Activated CD8-positive, alpha-beta T cell treated with anti-CD3 and anti-CD28 coated beads for 36 hours (primary cell): Measurements from ENCODE around the gene HMOX2. TPM values are rescaled to one million over a fixed set of nuclear protein-coding genes. Genes with fewer than 3 reads are reported as not detected.

Experiments used
- ATAC-seq: fragments of 200-7000 bp; cut with Tn5 transposase; one replicate; pipeline ENCODE4 v1.10.0; 2021; ENCODE audit warnings: mild to moderate bottlenecking, moderate library complexity
- CTCF ChIA-PET: fragments of 350-600 bp; sonication (Branson Sonifier 250); formaldehyde crosslinking; loops from one replicate; lab custom pipeline; 2021; ENCODE audit warnings: antibody characterized with exemption; lab: Charles Lee
- POLR2A ChIA-PET: fragments of 350-600 bp; sonication (Branson Sonifier 250); formaldehyde crosslinking; loops from one replicate; lab custom pipeline; 2021; ENCODE audit warnings: antibody characterized with exemption; lab: Charles Lee
- DNase-seq: peaks from one replicate; pipeline ENCODE4 v3.0.0-alpha.2; 2020
- H3K27ac Mint-ChIP-seq: one replicate; pipeline ENCODE4 v1.8.0; 2021; ENCODE audit warnings: mild to moderate bottlenecking, mixed read lengths
- H3K27me3 Mint-ChIP-seq: one replicate; pipeline ENCODE4 v1.8.0; 2021; ENCODE audit warnings: mixed read lengths
- H3K36me3 Mint-ChIP-seq: one replicate; pipeline ENCODE4 v1.8.0; 2021; ENCODE audit warnings: low read depth, mixed read lengths
- H3K4me1 Mint-ChIP-seq: one replicate; pipeline ENCODE4 v1.8.0; 2021; ENCODE audit warnings: low read depth, mixed read lengths
- H3K4me3 Mint-ChIP-seq: one replicate; pipeline ENCODE4 v1.8.0; 2021; ENCODE audit warnings: mild to moderate bottlenecking, moderate library complexity, mixed read lengths
- H3K9me3 Mint-ChIP-seq: one replicate; pipeline ENCODE4 v1.8.0; 2021; ENCODE audit warnings: mixed read lengths
- intact Hi-C: fragments of 100-400 bp; cut with micrococcal nuclease; formaldehyde crosslinking; loops from one replicate; pipeline ENCODE4 v1.10.0; 2022
- total RNA-seq, 2 experiments: library from RNA; stranded (reverse); gene quantifications; one replicate each; pipeline ENCODE4 v1.2.3, GENCODE V29; 2021
- TF ChIP-seq, protein P1 (sequence below): fragments of 200-600 bp; IDR thresholded peaks from one replicate; pipeline ENCODE4 v1.8.0; 2022; ENCODE audit warnings: antibody characterized with exemption, mild to moderate bottlenecking

HMOX2 gene
- total RNA-seq, 2 experiments from 2014 or later: 64.7 to 65.4 TPM

GRCh38 chr16:4452674-4453073 is 23.5 kb upstream of the HMOX2 start:
- no peak for ATAC-seq
- Mint-ChIP-seq H3K4me3 (no peak overlapping the region), H3K9me3 (no peaks in the 10 kb centered on the region), H3K4me1 (no peaks in the 10 kb centered on the region), H3K27me3 (no peaks in the 10 kb centered on the region), H3K36me3 (peaks cover 53% of the 10 kb centered on the region), H3K27ac (no peak overlapping the region)
- no peak for DNase-seq
- TF ChIP-seq, protein P1, sequence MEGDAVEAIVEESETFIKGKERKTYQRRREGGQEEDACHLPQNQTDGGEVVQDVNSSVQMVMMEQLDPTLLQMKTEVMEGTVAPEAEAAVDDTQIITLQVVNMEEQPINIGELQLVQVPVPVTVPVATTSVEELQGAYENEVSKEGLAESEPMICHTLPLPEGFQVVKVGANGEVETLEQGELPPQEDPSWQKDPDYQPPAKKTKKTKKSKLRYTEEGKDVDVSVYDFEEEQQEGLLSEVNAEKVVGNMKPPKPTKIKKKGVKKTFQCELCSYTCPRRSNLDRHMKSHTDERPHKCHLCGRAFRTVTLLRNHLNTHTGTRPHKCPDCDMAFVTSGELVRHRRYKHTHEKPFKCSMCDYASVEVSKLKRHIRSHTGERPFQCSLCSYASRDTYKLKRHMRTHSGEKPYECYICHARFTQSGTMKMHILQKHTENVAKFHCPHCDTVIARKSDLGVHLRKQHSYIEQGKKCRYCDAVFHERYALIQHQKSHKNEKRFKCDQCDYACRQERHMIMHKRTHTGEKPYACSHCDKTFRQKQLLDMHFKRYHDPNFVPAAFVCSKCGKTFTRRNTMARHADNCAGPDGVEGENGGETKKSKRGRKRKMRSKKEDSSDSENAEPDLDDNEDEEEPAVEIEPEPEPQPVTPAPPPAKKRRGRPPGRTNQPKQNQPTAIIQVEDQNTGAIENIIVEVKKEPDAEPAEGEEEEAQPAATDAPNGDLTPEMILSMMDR: no peak
- intact Hi-C loops: no loop called here
- ChIA-PET CTCF (interaction anchor here (0.6 to 1.2 kb wide), 2 partner anchors 50 to 197 kb away, joined by 3 to 4 read pairs; no protein-coding TSS in a partner anchor), POLR2A (no interaction called here)

DNA sequence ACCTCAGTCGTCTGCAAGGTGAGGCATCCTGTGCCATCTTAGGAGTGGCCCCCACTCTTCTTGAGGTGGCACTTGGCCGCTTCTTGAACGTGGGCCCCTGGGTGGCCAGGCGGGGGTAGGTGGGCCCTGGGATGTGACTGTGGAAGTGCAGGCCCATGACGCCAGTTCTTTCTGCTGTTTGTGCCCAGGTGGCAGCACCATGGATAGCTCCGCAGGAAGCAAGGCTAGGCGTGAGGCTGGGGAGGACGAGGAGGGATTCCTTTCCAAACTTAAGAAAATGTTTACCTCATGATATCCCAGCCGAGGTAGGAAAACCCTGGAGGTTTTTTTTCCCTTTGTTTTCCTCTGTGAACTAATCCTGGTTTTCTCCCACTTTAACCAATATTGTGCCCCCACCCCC is 21.6 kb upstream of the HMOX2 start:
- no peaks in the 10 kb centered on the region for H3K27me3 Mint-ChIP-seq
- no peak overlapping the region for H3K27ac Mint-ChIP-seq
- POLR2A ChIA-PET: interaction anchor here (1.4 kb wide), 1 partner anchor 53 kb away, joined by 3 read pairs; no protein-coding TSS in a partner anchor
- ATAC-seq (no peak), DNase-seq (no peak)
- H3K36me3 Mint-ChIP-seq: peaks cover 50% of the 10 kb centered on the region
- intact Hi-C loops: no loop called here
- peaks cover 5% of the 10 kb centered on the region for H3K4me1 Mint-ChIP-seq
- H3K9me3 Mint-ChIP-seq: no peaks in the 10 kb centered on the region
- CTCF ChIA-PET: no interaction called here
- no peak overlapping the region for H3K4me3 Mint-ChIP-seq
- TF ChIP-seq, protein P1: no peak

DNA sequence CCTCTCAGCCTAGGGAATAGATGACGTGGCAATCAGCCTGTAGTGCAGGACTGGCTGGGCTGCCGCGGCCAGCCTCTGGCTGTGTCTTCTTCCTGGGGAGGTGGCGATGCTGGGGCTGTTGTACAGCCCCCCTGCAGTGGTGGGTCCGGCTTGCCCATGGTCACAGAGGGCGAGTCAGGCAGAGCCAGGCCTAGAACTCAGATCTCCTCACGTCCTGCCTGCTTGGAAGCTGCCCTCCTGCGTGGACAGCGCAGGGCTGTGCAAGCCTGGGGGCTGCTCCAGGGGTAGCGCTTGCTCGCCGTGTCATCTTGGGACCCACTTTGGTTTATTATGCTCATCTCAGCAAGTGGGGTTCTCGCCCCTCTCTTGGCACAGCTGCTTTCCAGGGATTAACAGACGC is 21.1 kb upstream of the HMOX2 start:
- intact Hi-C loops: no loop called here
- no peak for DNase-seq
- Mint-ChIP-seq H3K4me1 (peaks cover 5% of the 10 kb centered on the region), H3K27me3 (no peaks in the 10 kb centered on the region), H3K4me3 (no peak overlapping the region), H3K36me3 (peaks cover 49% of the 10 kb centered on the region), H3K9me3 (no peaks in the 10 kb centered on the region), H3K27ac (no peak overlapping the region)
- TF ChIP-seq, protein P1: no peak
- ChIA-PET CTCF (no interaction called here), POLR2A (interaction anchor here (1.4 to 3.2 kb wide), 2 partner anchors 12 to 53 kb away, joined by 3 to 16 read pairs; no protein-coding TSS in a partner anchor)
- no peak for ATAC-seq

DNA sequence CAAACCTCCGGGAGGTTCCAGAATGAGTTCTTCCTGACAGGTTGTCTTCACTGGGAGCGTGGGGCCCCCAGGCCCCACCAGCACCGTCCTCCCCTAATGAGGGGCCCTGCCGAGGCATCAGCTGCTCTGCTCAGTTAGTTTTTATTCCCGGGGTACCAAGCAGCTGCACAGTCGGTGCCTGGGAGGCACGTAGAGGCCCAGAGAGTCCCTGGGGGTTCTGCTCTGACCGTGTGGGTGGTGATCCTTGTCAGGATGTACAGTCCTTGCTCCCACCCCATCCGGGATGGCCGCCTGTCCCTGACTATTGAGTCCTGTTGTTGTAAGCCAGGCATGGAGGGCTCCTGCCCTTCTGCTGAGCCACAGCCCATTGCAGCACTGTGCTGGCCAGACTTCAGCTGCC is 20.2 kb upstream of the HMOX2 start:
- Mint-ChIP-seq H3K9me3 (no peaks in the 10 kb centered on the region), H3K27me3 (no peaks in the 10 kb centered on the region), H3K4me3 (no peak overlapping the region), H3K27ac (no peak overlapping the region), H3K4me1 (peaks cover 5% of the 10 kb centered on the region), H3K36me3 (peaks cover 46% of the 10 kb centered on the region)
- ATAC-seq (no peak), DNase-seq (no peak)
- intact Hi-C loops: no loop called here
- TF ChIP-seq, protein P1: no peak
- ChIA-PET POLR2A (interaction anchor here (1.4 to 3.2 kb wide), 2 partner anchors 11 to 54 kb away, joined by 3 to 16 read pairs; no protein-coding TSS in a partner anchor), CTCF (no interaction called here)

DNA sequence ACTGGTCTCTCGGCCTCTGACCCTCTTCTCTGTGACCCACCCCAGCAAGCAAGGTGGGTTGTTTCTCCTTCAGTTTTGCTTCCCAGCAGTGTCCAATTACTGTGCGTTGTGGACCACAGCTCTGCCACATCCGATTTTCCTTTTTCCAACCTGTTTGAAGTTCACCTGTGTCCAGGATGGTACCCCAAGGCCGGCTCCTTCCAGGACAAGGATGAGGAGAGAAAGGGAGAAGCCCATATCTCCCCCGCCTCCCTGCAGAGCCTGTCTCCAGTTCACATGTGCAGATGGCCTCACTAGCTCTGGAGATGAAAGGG is 15.3 kb upstream of the HMOX2 start:
- Mint-ChIP-seq H3K27ac (peak overlapping the region; percentile 38), H3K4me3 (no peak overlapping the region), H3K9me3 (no peaks in the 10 kb centered on the region), H3K4me1 (peaks cover 11% of the 10 kb centered on the region), H3K36me3 (peaks cover 34% of the 10 kb centered on the region), H3K27me3 (no peaks in the 10 kb centered on the region)
- ChIA-PET CTCF (interaction anchor here (0.6 kb wide), 1 partner anchor 172 kb away, joined by 4 read pairs; no protein-coding TSS in a partner anchor), POLR2A (interaction anchor here (0.9 to 1.7 kb wide), 3 partner anchors 10 to 33 kb away, joined by 3 to 4 read pairs (median 3); no protein-coding TSS in a partner anchor)
- intact Hi-C loops: no loop called here
- ATAC-seq (no peak), DNase-seq (no peak)
- TF ChIP-seq, protein P1: no peak
